GM23338 (cell line): ENCODE measurements around the gene MYO18B. TPM values are rescaled to one million over a fixed set of nuclear protein-coding genes. Genes with fewer than 3 reads are reported as not detected.

ENCODE experiments used
- ATAC-seq: fragments of 200-7000 bp; cut with Tn5 transposase; 3 replicates; pipeline ENCODE4 v1.9.1; 2020
- DNase-seq: peaks from one replicate; pipeline ENCODE4 v3.0.0-alpha.2; 2015; ENCODE audit warnings: low spot score
- H2AFZ ChIP-seq: fragments of 200-600 bp; sonication (generic); 2 replicates; pipeline ENCODE4 v1.8.0; 2016; ENCODE audit warnings: antibody characterized with exemption, mild to moderate bottlenecking, moderate library complexity
- H3F3A ChIP-seq: fragments of 200-600 bp; sonication (generic); replicated peaks from 2 replicates; pipeline ENCODE4 v1.8.0; 2017; ENCODE audit warnings: antibody characterized with exemption, mixed run types, low read depth
- H3K27ac ChIP-seq: fragments of 200-600 bp; sonication (generic); 2 replicates; pipeline ENCODE4 v1.6.1; 2016; ENCODE audit warnings: low read depth
- H3K27me3 ChIP-seq: fragments of 200-600 bp; sonication (generic); 2 replicates; pipeline ENCODE4 v1.8.0; 2016; ENCODE audit warnings: mild to moderate bottlenecking, mixed run types, moderate library complexity; ENCODE audit not compliant: insufficient read depth
- H3K36me3 ChIP-seq: fragments of 200-600 bp; sonication (generic); 2 replicates; pipeline ENCODE4 v1.8.0; 2016; ENCODE audit warnings: mild to moderate bottlenecking; ENCODE audit not compliant: insufficient read depth
- H3K4me1 ChIP-seq: fragments of 200-600 bp; sonication (generic); 2 replicates; pipeline ENCODE4 v1.8.0; 2016; ENCODE audit warnings: mild to moderate bottlenecking, moderate library complexity; ENCODE audit not compliant: insufficient read depth
- H3K4me2 ChIP-seq: fragments of 200-600 bp; sonication (generic); 2 replicates; pipeline ENCODE4 v1.7.1; 2017; ENCODE audit warnings: mixed run types
- H3K4me3 ChIP-seq: fragments of 200-600 bp; sonication (generic); 2 replicates; pipeline ENCODE4 v1.6.1; 2016; ENCODE audit warnings: mixed run types
- H3K79me2 ChIP-seq: fragments of 200-600 bp; sonication (generic); replicated peaks from 2 replicates; pipeline ENCODE4 v1.8.0; 2017; ENCODE audit warnings: mild to moderate bottlenecking; ENCODE audit not compliant: insufficient read depth
- H3K9me2 ChIP-seq: fragments of 200-600 bp; sonication (generic); 2 replicates; pipeline ENCODE4 v1.8.0; 2017; ENCODE audit not compliant: insufficient read depth
- H4K20me1 ChIP-seq: fragments of 200-600 bp; sonication (generic); replicated peaks from 2 replicates; pipeline ENCODE4 v1.8.0; 2017; ENCODE audit warnings: mild to moderate bottlenecking; ENCODE audit not compliant: insufficient read depth
- H3K27ac Mint-ChIP-seq: 2 replicates; pipeline ENCODE4 v1.8.0; 2020; ENCODE audit warnings: inconsistent platforms, mild to moderate bottlenecking, moderate library complexity, mixed read lengths
- H3K27me3 Mint-ChIP-seq: 3 replicates; pipeline ENCODE4 v1.8.0; 2022; ENCODE audit warnings: low read depth, mild to moderate bottlenecking, moderate library complexity, mixed read lengths, inconsistent platforms; ENCODE audit not compliant: insufficient read depth, poor library complexity
- H3K36me3 Mint-ChIP-seq: 3 replicates; pipeline ENCODE4 v1.8.0; 2021; ENCODE audit warnings: low read depth, mild to moderate bottlenecking, inconsistent platforms, moderate library complexity, mixed read lengths
- H3K4me1 Mint-ChIP-seq: 3 replicates; pipeline ENCODE4 v1.8.0; 2020; ENCODE audit warnings: mild to moderate bottlenecking, inconsistent platforms, mixed read lengths
- H3K4me3 Mint-ChIP-seq: 3 replicates; pipeline ENCODE4 v1.8.0; 2021; ENCODE audit warnings: moderate library complexity, mild to moderate bottlenecking, inconsistent platforms, mixed read lengths
- H3K9me3 Mint-ChIP-seq: 3 replicates; pipeline ENCODE4 v1.8.0; 2020; ENCODE audit warnings: moderate library complexity, mild to moderate bottlenecking, inconsistent platforms, mixed read lengths
- CREB1 ChIP-seq: fragments of 250-450 bp; sonication (Bioruptor Pico); IDR thresholded peaks from 2 replicates; pipeline ENCODE4 v1.5.0; 2020; ENCODE audit warnings: low read depth, mild to moderate bottlenecking, moderate library complexity
- ETS1 ChIP-seq: IDR thresholded peaks from 2 replicates; pipeline ENCODE4 v1.6.1; 2016; ENCODE audit warnings: antibody characterized with exemption
- EZH2 ChIP-seq: fragments of 200-600 bp; sonication (generic); IDR thresholded peaks from one replicate; pipeline ENCODE4 v1.8.0; 2017; ENCODE audit warnings: antibody characterized with exemption, mild to moderate bottlenecking, low read depth; ENCODE audit not compliant: unreplicated experiment
- EZH2phosphoT487 ChIP-seq: fragments of 200-600 bp; sonication (generic); IDR thresholded peaks from one replicate; pipeline ENCODE4 v1.8.1; 2018; ENCODE audit warnings: antibody characterized with exemption; ENCODE audit not compliant: unreplicated experiment
- JUNB ChIP-seq: IDR thresholded peaks from one replicate; pipeline ENCODE4 v1.6.1; 2016; ENCODE audit warnings: antibody characterized with exemption; ENCODE audit not compliant: unreplicated experiment
- NANOG ChIP-seq: IDR thresholded peaks from 2 replicates; pipeline ENCODE4 v1.6.1; 2016; ENCODE audit warnings: antibody characterized with exemption, borderline replicate concordance
- POLR2AphosphoS5 ChIP-seq: IDR thresholded peaks from 2 replicates; pipeline ENCODE4 v1.6.1; 2016; ENCODE audit warnings: antibody characterized with exemption, low read depth
- REST ChIP-seq: IDR thresholded peaks from one replicate; pipeline ENCODE4 v1.6.1; 2018; ENCODE audit warnings: antibody characterized with exemption; ENCODE audit not compliant: unreplicated experiment
- STAT1 ChIP-seq: IDR thresholded peaks from one replicate; pipeline ENCODE4 v1.6.1; 2016; ENCODE audit warnings: antibody characterized with exemption; ENCODE audit not compliant: unreplicated experiment
- ZNF114 ChIP-seq: fragments of 250-450 bp; sonication (Bioruptor Pico); IDR thresholded peaks from 2 replicates; pipeline ENCODE4 v1.5.0; 2020; ENCODE audit warnings: mild to moderate bottlenecking, moderate library complexity
- ZNF331 ChIP-seq: fragments of 250-450 bp; sonication (Bioruptor Pico); IDR thresholded peaks from 2 replicates; pipeline ENCODE4 v1.5.0; 2020; ENCODE audit warnings: low read depth, mild to moderate bottlenecking, moderate library complexity
- ZNF462 ChIP-seq: fragments of 250-450 bp; sonication (Bioruptor Pico); IDR thresholded peaks from 2 replicates; pipeline ENCODE4 v1.5.0; 2020; ENCODE audit warnings: mild to moderate bottlenecking, moderate library complexity
- polyA plus RNA-seq: library from polyadenylated mRNA; unstranded; fragments of >200 nt; fragmentation: Nextera tagmentation; extraction: Ambion mirVana; gene quantifications from 2 replicates; pipeline ENCODE4 v1.2.1, GENCODE V29; 2016
- total RNA-seq: library from RNA; depleted of rRNA; stranded (reverse); fragments of >200 nt; shearing (Covaris generic); gene quantifications from 2 replicates; pipeline ENCODE4 v1.2.3, GENCODE V29; 2014
- TF ChIP-seq, protein P1 (sequence below), 2 experiments: fragments of 200-600 bp in 1 of 2; sonication (generic) in 1 of 2; conservative IDR thresholded peaks; 2 replicates each; pipeline versions ENCODE4 v1.5.1 to v1.6.1; 2016 to 2017; ENCODE audit warnings: antibody characterized with exemption in 2 of 2, low read depth in 2 of 2, mild to moderate bottlenecking in 2 of 2, moderate library complexity in 1 of 2

The MYO18B gene
- total and polyA plus RNA-seq, 2 experiments from 2014 or later, result 0.36 to 0.45 TPM

DNA sequence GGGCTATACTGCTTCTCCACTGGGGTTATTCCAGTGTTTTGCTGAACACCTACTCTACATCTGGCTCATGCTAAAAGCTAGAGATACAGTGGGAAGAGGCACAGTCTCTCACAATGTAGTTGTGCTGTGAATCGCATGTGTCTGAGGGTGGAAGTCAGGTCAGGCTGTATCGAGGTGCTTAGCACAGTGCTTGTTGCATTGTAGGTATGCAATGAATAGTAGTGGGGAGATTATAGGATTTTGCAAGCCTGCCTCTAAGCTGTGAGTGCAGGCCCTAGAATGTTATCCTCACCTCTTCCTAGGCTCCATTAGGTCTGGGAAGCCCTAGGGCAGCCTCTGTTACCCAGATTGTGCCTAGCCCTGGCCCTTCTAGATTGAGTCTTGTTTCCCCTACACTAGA lies 37.4 kb downstream of the MYO18B start:
- no peaks in the 10 kb centered on the region for H3F3A ChIP-seq
- H3K4me1 ChIP-seq, result no peaks in the 10 kb centered on the region
- peaks cover 5% of the 10 kb centered on the region; the same call in 2 of the 3 replicates for H3K4me1 Mint-ChIP-seq
- no peaks in the 10 kb centered on the region for H3K79me2 ChIP-seq
- H3K9me3 Mint-ChIP-seq, result no peaks in the 10 kb centered on the region; the same call in 2 of the 3 replicates
- H3K27ac Mint-ChIP-seq, result no peak overlapping the region
- DNase-seq, result no peak
- H3K27ac ChIP-seq, result no peak overlapping the region
- no peak for ATAC-seq
- H3K4me3 Mint-ChIP-seq, result no peak overlapping the region
- TF ChIP-seq EZH2 (no peak), ZNF114 (CRISPR knock-in tag) (no peak), CREB1 (CRISPR knock-in tag) (no peak), NANOG (no peak), JUNB (no peak), EZH2phosphoT487 (no peak), POLR2AphosphoS5 (no peak), STAT1 (no peak), REST (no peak), ETS1 (no peak), ZNF462 (no peak), ZNF331 (CRISPR knock-in tag) (no peak)
- TF ChIP-seq, protein P1, sequence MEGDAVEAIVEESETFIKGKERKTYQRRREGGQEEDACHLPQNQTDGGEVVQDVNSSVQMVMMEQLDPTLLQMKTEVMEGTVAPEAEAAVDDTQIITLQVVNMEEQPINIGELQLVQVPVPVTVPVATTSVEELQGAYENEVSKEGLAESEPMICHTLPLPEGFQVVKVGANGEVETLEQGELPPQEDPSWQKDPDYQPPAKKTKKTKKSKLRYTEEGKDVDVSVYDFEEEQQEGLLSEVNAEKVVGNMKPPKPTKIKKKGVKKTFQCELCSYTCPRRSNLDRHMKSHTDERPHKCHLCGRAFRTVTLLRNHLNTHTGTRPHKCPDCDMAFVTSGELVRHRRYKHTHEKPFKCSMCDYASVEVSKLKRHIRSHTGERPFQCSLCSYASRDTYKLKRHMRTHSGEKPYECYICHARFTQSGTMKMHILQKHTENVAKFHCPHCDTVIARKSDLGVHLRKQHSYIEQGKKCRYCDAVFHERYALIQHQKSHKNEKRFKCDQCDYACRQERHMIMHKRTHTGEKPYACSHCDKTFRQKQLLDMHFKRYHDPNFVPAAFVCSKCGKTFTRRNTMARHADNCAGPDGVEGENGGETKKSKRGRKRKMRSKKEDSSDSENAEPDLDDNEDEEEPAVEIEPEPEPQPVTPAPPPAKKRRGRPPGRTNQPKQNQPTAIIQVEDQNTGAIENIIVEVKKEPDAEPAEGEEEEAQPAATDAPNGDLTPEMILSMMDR (conservative IDR thresholded peaks at IDR 0.05; ENCODE audit: low read depth in 2 of 2), result no peak
- H3K36me3 Mint-ChIP-seq, result no peaks in the 10 kb centered on the region; the same call in 2 of the 3 replicates
- no peaks in the 10 kb centered on the region for H3K36me3 ChIP-seq
- no peak overlapping the region for H3K4me2 ChIP-seq
- H3K27me3 ChIP-seq, result no peaks in the 10 kb centered on the region
- H3K27me3 Mint-ChIP-seq, result peaks cover 5% of the 10 kb centered on the region
- H2AFZ ChIP-seq, result no peak overlapping the region
- H3K4me3 ChIP-seq, result no peak overlapping the region
- no peaks in the 10 kb centered on the region for H4K20me1 ChIP-seq
- no peaks in the 10 kb centered on the region for H3K9me2 ChIP-seq
